Right renal pelvis (tissue), 4 donors: ENCODE measurements around the gene ARRB1. TPM values are rescaled to one million over a fixed set of nuclear protein-coding genes. Genes with fewer than 3 reads are reported as not detected.
A peak's percentile ranks its signal among the peaks of the same experiment; 100 is the strongest.

Experiments
- DNase-seq, 4 donors: peaks; one replicate each; pipeline ENCODE4 v3.0.0-alpha.2; 2013; ENCODE audit warnings: low read depth in 4 of 4, low spot score in 3 of 4, missing footprints in 1 of 4
- polyA plus RNA-seq, 4 donors: library from polyadenylated mRNA; unstranded; fragments of 120-200 nt; gene quantifications; one replicate each; pipeline ENCODE4 v1.2.1, GENCODE V29; 2013; ENCODE audit not compliant: insufficient read length in 4 of 4

ARRB1 gene
- polyA plus RNA-seq, 4 donors: 24.1 to 28.6 (median 26.0) TPM

DNA sequence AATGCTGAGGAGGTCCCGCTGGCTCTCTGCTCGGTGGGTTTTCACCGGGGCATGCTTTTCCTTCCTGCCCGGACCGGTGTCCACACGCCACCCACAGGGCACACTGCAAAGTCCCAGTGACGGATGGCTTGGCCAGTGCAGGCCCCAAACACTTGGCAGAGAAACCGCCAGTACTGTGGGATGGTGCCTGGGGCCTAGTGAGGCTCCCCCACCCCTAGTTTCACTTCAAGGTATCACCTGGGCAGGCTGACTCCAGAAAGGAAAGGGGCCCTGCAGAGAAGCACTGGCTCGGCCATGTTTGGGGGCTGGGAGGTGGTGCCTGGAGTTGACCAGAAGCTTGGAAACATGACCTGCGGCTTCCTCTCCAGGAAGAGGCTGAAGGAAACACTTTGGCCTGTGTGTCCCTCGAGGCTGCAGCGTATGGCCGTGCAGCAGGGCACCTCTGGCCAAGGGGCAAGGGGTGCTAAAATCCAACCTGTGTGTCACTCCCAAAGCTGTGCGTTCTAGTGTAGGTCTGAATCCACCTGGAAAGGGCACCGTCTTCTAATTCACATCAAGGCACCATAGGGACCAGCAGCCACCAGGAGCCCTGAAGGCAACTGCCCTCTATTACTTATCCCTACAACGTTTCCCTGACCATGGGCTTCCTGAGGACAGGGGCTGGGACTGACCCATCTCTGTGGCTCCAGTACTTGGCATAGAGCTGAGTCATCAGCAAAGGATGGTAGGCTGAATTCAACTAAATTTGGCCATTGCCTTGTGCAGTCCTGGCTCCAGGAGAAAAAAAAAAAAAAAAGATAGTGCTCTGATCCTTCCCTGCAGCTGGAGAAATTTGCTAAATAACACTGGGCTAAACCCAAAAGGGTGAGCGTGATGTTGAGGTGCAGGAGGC is 88.3 kb downstream of the ARRB1 start:
- DNase-seq: no peak

DNA sequence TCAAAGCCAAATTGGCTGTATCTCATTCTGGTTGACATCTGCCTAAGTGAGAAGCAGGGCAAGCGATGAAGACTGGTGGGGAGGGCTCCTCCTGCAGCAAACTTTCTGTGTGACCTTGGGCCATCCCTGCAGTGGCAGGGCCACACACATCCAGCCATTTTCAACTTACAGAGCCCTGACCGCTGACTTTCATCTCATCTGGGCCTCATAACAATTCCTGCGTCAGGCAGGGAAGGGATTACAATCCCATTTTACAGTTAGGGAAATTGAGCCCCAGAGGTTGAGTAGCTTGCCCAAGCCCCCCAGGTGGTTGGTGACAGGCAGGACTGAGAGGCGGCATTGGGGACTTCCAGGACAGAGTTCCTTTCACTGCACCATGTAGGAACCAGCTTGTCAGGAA is 89.0 kb downstream of the ARRB1 start:
- DNase-seq: no peak

DNA sequence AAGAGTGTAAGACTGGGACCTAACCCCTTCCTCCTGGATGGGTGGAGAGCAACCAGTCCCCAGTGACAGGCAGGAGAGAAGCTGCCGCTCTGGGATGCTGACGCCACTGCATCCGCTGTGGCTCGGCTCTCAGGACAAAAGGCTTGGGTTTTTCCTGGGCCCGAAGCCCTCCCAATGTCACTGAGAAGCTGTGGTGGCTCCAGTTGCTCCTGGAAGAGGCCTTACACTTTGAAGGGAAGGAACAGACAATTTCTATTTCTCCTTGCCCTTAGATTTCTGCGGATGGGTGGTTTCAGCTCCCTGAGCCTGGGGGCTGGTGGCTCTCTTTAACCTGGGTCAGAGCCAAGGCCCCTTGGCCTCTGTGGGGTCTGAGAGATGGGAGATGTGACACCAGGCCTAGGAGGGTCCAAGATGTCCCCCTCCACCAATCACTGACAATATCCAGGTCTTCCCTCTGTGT is 89.5 kb downstream of the ARRB1 start:
- DNase-seq: no peak

DNA sequence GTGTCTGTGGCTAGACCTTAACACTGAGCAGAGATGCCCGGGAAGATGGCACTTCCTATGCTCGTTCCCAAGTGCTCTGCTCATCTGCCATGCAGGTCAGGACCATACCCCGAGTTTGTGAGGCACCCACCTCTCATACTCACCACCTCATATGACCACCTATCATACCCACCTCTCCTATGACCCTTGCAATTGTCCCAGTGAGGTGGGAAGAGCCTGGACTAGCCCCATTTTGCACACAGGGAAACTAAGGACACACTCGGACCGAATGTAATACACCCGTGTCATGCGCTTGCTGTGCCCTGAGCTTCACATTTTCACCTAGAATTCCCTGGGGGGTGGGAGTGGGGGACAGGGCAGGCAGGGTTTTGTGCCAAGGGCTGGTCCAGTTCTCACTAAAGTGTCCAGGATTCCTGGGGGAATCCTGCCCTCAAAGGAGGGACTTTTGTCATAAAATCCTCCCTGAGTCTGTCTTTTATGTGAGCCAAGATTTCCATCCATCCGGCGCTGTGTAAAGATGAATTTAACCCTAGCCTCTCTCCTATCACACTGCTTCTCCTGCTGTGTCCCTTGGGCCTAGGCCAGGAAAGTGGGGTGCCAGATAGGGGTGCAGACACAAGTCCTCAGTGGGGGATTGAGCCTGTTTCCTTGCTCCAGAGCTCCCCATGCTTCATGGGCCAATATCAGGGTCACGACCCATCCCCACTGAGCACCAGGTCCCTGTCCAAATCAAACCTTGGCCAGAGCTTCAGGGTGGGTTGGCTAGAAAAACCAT is 90.9 kb downstream of the ARRB1 start:
- DNase-seq: no peak

DNA sequence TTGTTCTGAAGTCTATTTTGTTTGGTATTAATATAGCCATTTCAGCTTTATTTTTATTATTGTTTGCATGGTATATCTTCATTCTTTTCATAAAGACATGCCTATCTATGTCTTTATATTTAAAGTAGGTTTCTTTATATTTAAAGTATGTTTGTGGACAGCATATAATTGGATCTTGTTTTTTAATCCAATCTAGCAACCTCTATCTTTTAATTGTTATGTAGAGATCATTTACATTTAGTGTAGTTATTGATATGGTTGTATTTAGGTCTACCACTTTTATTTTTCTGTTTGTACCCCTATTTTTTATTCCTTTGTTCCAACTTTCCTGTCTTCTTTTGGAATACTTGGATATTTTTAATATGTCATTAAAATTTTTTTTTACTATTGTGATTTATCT is 97.1 kb downstream of the ARRB1 start:
- DNase-seq: no peak

DNA sequence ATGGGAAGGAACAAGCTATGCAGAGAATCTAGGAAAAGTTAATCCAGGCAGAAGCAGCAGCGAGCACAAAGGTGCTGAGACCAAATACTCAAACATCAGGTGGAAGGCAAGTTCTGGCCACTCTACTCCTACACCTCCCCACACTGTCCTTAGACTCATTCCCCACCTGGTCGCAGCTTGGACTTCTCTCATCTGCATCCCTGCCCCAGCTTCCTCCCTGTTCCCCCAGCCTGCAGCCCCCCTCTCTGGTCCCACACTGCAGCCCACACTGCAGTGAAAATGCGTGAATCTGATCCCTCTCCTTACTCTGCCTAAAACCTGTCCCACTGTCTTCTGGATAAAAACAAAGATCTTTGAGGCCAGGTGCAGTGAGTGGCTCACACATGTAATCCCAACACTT is 101.8 kb downstream of the ARRB1 start:
- DNase-seq: no peak

DNA sequence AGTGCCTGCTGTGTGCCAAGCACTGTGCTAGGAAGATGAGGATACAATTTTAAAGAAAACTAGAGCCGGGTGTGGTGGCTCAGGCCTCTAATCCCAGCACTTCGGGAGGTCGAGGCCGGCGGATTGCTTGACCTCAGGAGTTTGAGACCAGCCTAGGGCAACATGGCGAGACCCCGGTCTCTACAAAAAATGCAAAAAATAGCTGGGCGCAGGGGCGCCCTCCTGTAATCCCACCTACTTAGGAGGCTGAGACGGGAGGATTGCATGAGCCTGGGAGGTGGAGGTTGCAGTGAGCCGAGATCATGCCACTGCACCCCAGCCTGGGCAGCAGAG is 102.6 kb downstream of the ARRB1 start:
- no peak for DNase-seq

DNA sequence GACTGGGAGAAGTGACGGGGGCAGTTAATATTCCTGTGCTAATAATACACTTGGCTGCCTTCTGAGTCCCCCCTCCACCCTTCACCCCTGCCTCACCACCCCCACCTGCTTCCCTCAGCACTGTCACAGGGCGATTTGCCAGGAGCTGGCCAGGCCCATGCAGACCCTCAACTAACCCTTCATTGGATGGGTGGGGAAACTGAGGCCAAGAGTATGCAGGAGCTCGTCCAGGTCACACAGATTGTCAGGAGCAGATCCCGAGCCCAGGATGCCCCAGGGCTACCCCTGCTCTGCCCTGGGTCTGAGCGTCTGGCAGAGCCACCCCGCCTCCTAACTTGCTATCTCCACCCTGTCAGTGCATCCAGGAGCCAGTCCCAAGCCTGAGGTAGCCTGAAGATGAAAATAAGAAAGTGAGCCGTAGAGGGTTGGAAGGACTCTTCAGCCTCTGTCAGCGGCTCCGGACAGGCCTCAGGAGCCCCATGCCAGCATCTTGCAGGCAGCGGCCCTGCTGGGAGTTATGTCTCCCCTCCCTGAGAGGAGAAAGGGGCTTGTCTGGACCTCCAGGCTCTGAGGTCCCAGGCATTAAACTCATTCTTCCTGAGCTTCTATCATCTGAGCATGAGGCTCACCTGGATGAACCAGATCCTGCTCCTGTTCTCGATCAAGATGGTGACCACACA is 104.7 kb downstream of the ARRB1 start:
- no peak for DNase-seq

DNA sequence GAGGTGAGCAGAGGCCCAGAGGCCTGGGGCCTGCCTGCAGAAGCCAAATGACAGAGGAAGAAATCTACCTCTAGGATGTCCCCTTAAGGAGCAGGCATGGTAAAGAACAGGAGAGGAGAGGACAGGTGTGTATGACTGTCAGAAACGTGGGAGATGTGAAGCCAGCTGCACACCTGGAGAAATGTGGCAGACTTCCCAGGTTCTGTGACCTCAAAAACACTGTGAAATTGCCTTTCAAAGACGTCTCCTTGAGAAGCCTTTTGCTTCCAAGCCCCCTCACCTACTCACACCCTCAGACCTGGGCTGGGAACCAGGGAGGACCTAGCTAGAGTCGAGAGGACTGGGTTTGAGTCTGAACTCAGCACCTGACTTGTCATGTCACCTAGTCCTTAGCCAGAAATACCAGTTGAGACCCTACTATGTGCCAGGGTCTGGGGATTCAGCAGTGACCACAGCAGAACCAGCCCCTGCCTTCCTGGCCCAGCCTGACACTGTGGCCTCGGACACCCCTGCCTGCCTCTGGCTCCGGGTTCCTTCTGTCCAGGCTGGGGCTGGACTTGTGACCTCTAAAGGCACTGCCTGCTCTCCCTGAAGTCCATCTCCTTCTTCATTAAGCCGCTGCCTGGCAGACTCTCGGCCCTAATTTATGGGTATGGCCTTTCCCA is 105.3 kb downstream of the ARRB1 start:
- DNase-seq: no peak

DNA sequence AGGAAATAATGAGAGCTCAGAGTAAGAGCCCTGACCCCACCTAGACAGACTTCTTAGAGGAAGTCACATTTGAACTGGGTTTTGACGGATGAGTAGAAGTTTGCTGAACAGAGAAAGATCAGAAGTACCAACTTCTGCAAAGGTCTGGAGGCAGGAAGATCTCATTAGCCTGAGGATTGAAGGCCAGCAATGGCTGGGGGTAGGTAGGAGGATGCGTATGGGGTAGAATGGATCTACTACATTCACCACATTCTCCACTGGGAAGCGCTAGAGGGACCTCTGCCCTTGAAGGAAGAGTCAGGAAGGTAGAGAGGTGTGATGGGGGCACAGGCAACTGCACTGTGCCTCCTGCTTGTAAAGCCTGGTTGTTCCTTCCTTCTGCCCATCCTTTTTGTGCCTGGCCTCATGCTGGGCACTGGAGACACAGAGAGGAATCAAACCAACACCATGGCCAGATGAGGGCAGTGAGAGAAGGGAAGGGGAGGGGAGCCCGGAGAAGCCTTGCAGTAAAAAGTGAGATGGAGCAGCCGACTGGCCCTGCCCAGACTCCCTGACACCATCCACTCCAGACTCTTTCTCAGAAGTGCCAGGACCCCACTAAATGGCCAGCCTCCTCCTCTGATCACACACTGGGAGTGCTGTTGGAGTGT is 106.0 kb downstream of the ARRB1 start:
- DNase-seq: no peak

DNA sequence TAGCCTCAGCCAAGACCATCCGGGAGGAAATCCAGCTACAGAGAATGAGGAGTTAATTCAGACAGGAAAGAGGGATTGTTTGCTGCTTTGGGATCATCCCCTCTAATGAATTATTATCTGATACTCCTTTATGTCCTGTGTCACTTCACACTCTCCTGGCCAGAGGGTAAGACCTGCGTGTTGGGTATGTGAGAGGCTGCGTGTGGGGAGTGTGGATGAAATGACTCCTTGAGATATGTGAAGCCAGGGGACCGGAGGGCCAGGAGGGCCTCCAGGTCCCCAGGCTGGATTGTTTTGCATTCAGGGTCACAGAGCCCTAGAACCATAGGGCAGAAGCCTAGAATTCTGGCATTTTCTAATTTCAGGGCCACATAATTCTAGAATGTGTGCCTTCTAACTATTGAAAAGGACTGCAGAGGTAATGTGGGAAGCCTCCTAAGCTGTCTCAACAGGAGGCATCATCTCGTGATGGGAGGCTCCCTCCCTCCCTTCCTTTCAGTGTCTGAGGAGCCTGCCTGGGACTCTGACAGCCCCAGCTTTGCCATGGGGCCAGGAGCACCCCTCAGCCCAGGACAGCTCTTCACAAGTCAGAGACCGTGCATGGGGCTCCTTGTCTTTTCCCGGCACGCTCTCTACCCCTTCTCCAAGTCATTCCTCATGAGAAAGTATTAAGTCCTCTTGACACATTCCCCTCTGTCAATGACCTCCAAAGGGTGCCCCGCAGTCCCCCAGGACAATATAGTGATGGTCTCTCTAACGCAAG is 107.2 kb downstream of the ARRB1 start:
- DNase-seq: no peak

DNA sequence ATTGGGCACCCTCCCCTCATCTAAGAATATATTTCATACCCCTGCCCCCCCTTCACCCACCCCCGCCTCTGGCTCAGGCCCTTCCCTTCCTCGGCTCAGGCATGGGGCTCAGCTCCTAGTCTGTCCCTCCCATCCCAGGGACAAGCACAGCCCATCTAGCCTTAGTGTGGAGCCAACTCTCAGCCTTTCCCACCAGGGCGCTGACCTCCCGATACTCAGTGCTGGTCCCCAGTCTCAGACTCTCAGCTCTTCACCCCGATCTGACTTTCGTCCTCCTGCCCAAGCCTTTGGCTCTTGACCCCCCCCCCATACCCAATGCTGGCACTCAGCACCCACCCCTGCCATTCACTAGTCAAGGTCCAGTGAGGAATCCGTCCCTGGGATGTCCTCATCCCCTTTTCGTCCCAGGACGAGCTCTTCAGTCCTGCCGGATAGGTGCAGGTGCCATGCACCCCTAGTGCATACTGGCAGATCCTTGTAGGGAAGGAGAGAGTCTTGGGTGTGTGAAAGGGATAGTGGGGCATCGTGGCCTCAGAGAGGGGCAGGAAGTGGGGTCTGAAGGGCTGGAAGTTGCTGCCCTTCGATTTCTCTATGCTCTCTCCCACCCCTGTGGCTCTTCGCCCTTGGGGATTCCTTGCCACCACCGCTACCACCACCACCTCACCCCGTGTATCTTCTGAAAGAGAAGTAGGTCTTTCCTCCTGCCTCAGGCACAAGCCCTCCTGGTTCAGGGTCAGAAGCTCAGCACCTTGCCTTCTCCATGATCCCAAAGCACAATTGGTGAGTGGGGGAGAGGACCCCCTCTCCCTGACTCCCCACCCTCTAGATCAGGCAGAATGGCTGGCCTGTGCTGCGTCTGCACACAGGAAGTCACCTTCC is 108.5 kb downstream of the ARRB1 start:
- DNase-seq: no peak

DNA sequence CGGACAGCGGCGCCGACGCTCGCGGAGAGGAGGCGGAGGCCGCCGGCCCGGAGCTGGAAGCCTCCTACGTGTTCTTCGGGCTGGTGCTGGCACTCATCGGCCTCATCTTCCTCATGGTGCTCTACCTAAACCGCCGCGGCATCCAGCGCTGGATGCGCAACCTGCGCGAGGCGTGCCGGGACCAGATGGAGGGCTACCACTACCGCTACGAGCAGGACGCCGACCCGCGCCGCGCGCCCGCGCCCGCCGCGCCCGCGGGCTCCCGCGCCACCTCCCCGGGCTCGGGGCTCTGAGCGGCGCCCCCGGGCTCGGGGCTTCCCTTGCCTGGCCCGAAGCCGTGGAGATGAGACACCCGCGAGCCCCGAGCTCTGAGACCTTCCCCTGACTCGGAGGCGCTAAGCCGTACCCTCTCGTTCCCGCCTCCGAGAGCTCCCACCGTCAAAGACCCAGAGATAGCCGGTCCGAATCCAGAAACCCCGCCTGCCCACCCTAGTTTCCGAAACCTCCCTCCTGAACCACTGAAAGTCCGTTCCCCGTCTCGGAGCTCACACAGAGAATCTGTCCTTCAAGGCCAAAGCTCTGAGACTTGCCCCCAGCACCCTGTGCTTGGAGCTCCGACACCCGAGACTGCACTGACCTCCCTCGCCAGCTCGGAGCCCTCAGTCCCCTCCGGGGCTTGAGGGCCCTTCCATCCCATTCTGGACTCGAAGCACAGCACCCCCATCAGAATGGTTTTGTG is 109.4 kb downstream of the ARRB1 start:
- no peak for DNase-seq

DNA sequence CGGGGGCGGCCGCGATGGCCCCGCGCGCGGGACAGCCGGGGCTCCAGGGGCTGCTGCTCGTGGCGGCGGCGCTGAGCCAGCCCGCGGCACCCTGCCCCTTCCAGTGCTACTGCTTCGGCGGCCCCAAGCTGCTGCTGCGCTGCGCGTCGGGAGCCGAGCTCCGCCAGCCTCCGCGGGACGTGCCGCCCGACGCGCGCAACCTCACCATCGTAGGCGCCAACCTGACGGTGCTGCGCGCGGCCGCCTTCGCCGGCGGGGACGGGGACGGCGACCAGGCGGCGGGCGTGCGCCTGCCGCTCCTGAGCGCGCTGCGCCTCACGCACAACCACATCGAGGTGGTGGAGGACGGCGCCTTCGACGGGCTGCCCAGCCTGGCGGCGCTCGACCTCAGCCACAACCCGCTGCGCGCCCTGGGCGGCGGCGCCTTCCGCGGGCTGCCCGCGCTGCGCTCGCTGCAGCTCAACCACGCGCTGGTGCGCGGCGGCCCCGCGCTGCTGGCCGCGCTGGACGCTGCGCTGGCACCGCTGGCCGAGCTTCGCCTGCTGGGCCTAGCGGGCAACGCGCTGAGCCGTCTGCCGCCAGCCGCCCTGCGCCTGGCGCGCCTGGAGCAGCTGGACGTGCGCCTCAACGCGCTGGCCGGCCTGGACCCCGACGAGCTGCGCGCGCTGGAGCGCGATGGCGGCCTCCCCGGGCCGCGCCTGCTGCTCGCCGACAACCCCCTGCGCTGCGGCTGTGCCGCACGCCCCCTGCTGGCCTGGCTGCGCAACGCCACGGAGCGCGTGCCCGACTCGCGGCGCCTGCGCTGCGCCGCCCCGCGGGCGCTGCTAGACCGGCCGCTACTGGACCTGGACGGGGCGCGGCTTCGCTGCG is 110.2 kb downstream of the ARRB1 start:
- peak; percentile 77 to 89 (median 80) for DNase-seq

DNA sequence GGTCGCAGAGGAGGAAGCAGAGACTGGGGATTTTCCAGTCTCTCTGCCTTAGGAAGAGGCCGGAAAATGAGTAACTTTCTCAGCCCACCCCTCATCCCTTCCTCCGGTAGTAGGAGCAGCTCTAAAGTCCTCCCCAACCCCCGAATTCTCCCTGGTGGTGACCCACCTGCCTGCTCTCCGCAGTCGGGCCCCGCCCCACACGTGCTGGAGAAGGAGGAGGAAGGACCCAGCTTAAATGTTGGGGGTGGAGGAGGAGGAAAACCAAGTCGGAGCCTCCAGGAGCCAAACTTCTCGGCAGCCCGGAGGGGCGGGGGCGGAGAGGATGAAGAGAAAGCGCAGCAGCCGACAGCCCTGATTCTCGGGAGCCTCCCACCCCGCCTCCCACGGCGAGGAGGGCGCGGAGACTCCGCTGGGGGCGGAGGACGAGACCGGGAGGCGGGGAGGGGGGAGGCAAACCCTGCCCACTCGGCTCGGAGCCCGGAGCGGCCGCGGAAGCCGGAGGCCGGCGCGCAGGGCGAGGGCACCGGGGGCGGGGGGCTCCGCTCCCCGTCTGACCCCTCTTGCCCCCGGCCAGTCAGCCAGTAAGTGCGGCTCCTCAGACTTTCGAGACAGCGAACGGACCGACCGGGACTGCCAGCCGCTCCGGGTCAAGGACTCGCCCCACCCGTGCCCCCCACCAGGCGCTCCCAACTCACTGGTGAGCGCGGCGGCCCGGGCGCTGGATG is 111.0 kb downstream of the ARRB1 start, which contains the start of gene TPBGL:
TSS of gene TPBGL (plus strand) at position 464 of the 725 bp plus-strand sequence. CDS start 276 bp downstream, outside the sequence.
- DNase-seq: peak in 1 of 4 donors; percentile 15
